Hair follicle dermal papilla cell (primary cell): Measurements from ENCODE around the gene HSD17B3. TPM values are rescaled to one million over a fixed set of nuclear protein-coding genes. Genes with fewer than 3 reads are reported as not detected.

ENCODE experiments used
- small RNA-seq: library from RNA; depleted of rRNA; stranded (forward); fragments of <200 nt; gene quantifications from one replicate; pipeline ENCODE3, GENCODE V24; 2012
- total RNA-seq: library from RNA; depleted of rRNA; stranded (reverse); fragments of >200 nt; gene quantifications from 2 replicates; pipeline ENCODE4 v1.2.3, GENCODE V29; 2012

The HSD17B3 gene
- not detected in 2 replicates for total RNA-seq

GRCh38 chr9:96302021-96302420 lies at the start of gene HSD17B3:
Gene HSD17B3 (minus strand): TSS chr9:96302176. CDS start chr9:96302104, 72 bp downstream.

Small RNAs within 50 kb of the gene (small RNA-seq; reads per million reads assigned to genes)
- not detected for gene RNU6-1160P

Other genes with a start within 250 kb of the HSD17B3 start
- 13.8 and 14.6 TPM in 2 replicates for gene SLC35D2, start 81.5 kb upstream of the HSD17B3 start, total RNA-seq
- 0.97 TPM in 2 replicates for gene ZNF367, start 116.2 kb upstream of the HSD17B3 start, total RNA-seq
- 19.1 and 24.9 TPM in 2 replicates for gene HABP4, start 148.0 kb upstream of the HSD17B3 start, total RNA-seq